Activated CD8-positive, alpha-beta T cell treated with anti-CD3 and anti-CD28 coated beads for 36 hours (primary cell): Measurements from ENCODE around the gene RMI2. TPM values are rescaled to one million over a fixed set of nuclear protein-coding genes. Genes with fewer than 3 reads are reported as not detected.

ENCODE experiments used
- ATAC-seq: fragments of 200-7000 bp; cut with Tn5 transposase; one replicate; pipeline ENCODE4 v1.10.0; 2021; ENCODE audit warnings: mild to moderate bottlenecking, moderate library complexity
- CTCF ChIA-PET: fragments of 350-600 bp; sonication (Branson Sonifier 250); formaldehyde crosslinking; loops from one replicate; lab custom pipeline; 2021; ENCODE audit warnings: antibody characterized with exemption; lab: Charles Lee
- POLR2A ChIA-PET: fragments of 350-600 bp; sonication (Branson Sonifier 250); formaldehyde crosslinking; loops from one replicate; lab custom pipeline; 2021; ENCODE audit warnings: antibody characterized with exemption; lab: Charles Lee
- DNase-seq: peaks from one replicate; pipeline ENCODE4 v3.0.0-alpha.2; 2020
- H3K27ac Mint-ChIP-seq: one replicate; pipeline ENCODE4 v1.8.0; 2021; ENCODE audit warnings: mild to moderate bottlenecking, mixed read lengths
- H3K27me3 Mint-ChIP-seq: one replicate; pipeline ENCODE4 v1.8.0; 2021; ENCODE audit warnings: mixed read lengths
- H3K36me3 Mint-ChIP-seq: one replicate; pipeline ENCODE4 v1.8.0; 2021; ENCODE audit warnings: low read depth, mixed read lengths
- H3K4me1 Mint-ChIP-seq: one replicate; pipeline ENCODE4 v1.8.0; 2021; ENCODE audit warnings: low read depth, mixed read lengths
- H3K4me3 Mint-ChIP-seq: one replicate; pipeline ENCODE4 v1.8.0; 2021; ENCODE audit warnings: mild to moderate bottlenecking, moderate library complexity, mixed read lengths
- H3K9me3 Mint-ChIP-seq: one replicate; pipeline ENCODE4 v1.8.0; 2021; ENCODE audit warnings: mixed read lengths
- CTCF ChIP-seq: fragments of 200-600 bp; IDR thresholded peaks from one replicate; pipeline ENCODE4 v1.8.0; 2022; ENCODE audit warnings: antibody characterized with exemption, mild to moderate bottlenecking
- intact Hi-C: fragments of 100-400 bp; cut with micrococcal nuclease; formaldehyde crosslinking; loops from one replicate; pipeline ENCODE4 v1.10.0; 2022
- total RNA-seq, 2 experiments: library from RNA; stranded (reverse); gene quantifications; one replicate each; pipeline ENCODE4 v1.2.3, GENCODE V29; 2021

Gene RMI2
- total RNA-seq, 2 experiments from 2014 or later: 53.1 to 57.7 TPM

- Mint-ChIP-seq H3K9me3 (no peaks in the 10 kb centered on the region), H3K4me3 (no peak overlapping the region), H3K27ac (no peak overlapping the region), H3K4me1 (peaks cover 6% of the 10 kb centered on the region), H3K27me3 (no peaks in the 10 kb centered on the region), H3K36me3 (no peaks in the 10 kb centered on the region)
- DNase-seq: no peak
- ChIA-PET CTCF (interaction anchor here (0.9 to 2.0 kb wide), 2 partner anchors 8 to 34 kb away, joined by 3 to 5 read pairs; no protein-coding TSS in a partner anchor), POLR2A (interaction anchor here (1.0 kb wide), 2 partner anchors 8 to 9 kb away, joined by 3 to 4 read pairs; no protein-coding TSS in a partner anchor)
- TF ChIP-seq CTCF: no peak
- intact Hi-C loops: no loop called here
- ATAC-seq: no peak
Observed at GRCh38 chr16:11320170-11320569, 25.1 kb upstream of the RMI2 start.

GRCh38 chr16:11321662-11322061, 23.6 kb upstream of the RMI2 start:
- Mint-ChIP-seq H3K9me3 (no peaks in the 10 kb centered on the region), H3K27ac (no peak overlapping the region)
- CTCF ChIA-PET: no interaction called here

GRCh38 chr16:11322823-11323222, 22.4 kb upstream of the RMI2 start:
- intact Hi-C loops: no loop called here
- H3K27me3 Mint-ChIP-seq: no peaks in the 10 kb centered on the region
- DNase-seq: no peak
- H3K27ac Mint-ChIP-seq: no peak overlapping the region
- H3K4me3 Mint-ChIP-seq: no peak overlapping the region
- CTCF ChIA-PET: no interaction called here
- no peak for TF ChIP-seq CTCF
- peaks cover 2% of the 10 kb centered on the region for H3K9me3 Mint-ChIP-seq
- peaks cover 29% of the 10 kb centered on the region for H3K4me1 Mint-ChIP-seq
- POLR2A ChIA-PET: no interaction called here
- ATAC-seq: no peak
- H3K36me3 Mint-ChIP-seq: no peaks in the 10 kb centered on the region

More at GRCh38 chr16:11321662-11322061, 23.6 kb upstream of the RMI2 start:
- H3K36me3 Mint-ChIP-seq: no peaks in the 10 kb centered on the region
- DNase-seq (no peak), ATAC-seq (no peak)
- intact Hi-C loops: no loop called here
- peaks cover 18% of the 10 kb centered on the region for H3K4me1 Mint-ChIP-seq
- H3K4me3 Mint-ChIP-seq: no peak overlapping the region
- TF ChIP-seq CTCF: no peak
- POLR2A ChIA-PET: no interaction called here
- H3K27me3 Mint-ChIP-seq: no peaks in the 10 kb centered on the region

- ChIA-PET POLR2A (interaction anchor here (1.0 to 1.8 kb wide), 2 partner anchors 27 to 71 kb away, joined by 3 to 4 read pairs; no protein-coding TSS in a partner anchor), CTCF (interaction anchor here (1.2 kb wide), 1 partner anchor 360 kb away, joined by 3 read pairs; no protein-coding TSS in a partner anchor)
- H3K36me3 Mint-ChIP-seq: no peaks in the 10 kb centered on the region
- intact Hi-C loops: no loop called here
- H3K27me3 Mint-ChIP-seq: no peaks in the 10 kb centered on the region
- TF ChIP-seq CTCF: no peak
- ATAC-seq (no peak), DNase-seq (no peak)
- no peak overlapping the region for H3K27ac Mint-ChIP-seq
- H3K4me3 Mint-ChIP-seq: no peak overlapping the region
- peaks cover 38% of the 10 kb centered on the region for H3K4me1 Mint-ChIP-seq
- H3K9me3 Mint-ChIP-seq: peaks cover 2% of the 10 kb centered on the region
Observed at GRCh38 chr16:11323551-11324336, 21.5 kb upstream of the RMI2 start.
